Activated CD8-positive, alpha-beta memory T cell treated with anti-CD3 and anti-CD28 coated beads for 1 hour (primary cell): ENCODE data around the gene PSMB10.
A peak's percentile ranks its signal among the peaks of the same experiment; 100 is the strongest.
"Not testable (repeated sequence)": the region's sequence is repeated elsewhere in the genome, so short reads cannot be mapped to it uniquely, and the experiment has no call there.

Experiments used
- DNase-seq, 2 donors: peaks; one replicate each; pipeline ENCODE4 v3.0.0-alpha.2; 2020; ENCODE audit warnings: low read depth in 1 of 2; ENCODE audit errors: extremely low read depth in 1 of 2

The PSMB10 gene

GRCh38 chr16:67936124-67936879 is at the start of gene PSMB10:
PSMB10 (minus strand) TSS chr16:67936850; CDS start chr16:67936749, 101 bp downstream.
- peak; percentile 10 to 21 for DNase-seq

GRCh38 chr16:67982011-67982696 is 45.5 kb upstream of the PSMB10 start:
- DNase-seq: no peak

GRCh38 chr16:67979955-67980678 is 43.5 kb upstream of the PSMB10 start, which contains the start of gene DPEP3:
DPEP3 (minus strand) TSS chr16:67980499; CDS start chr16:67980380, 119 bp downstream.
- DNase-seq: no peak

- DNase-seq: no peak
Measured at GRCh38 chr16:67977469-67978227, 41.0 kb upstream of the PSMB10 start.

GRCh38 chr16:67977005-67977404 is 40.4 kb upstream of the PSMB10 start:
- no peak for DNase-seq

- DNase-seq: no peak
Measured at GRCh38 chr16:67976205-67976604, 39.6 kb upstream of the PSMB10 start.

GRCh38 chr16:67975321-67976105 is 38.9 kb upstream of the PSMB10 start:
- no peak for DNase-seq

GRCh38 chr16:67972285-67972684 is 35.6 kb upstream of the PSMB10 start:
- not testable (repeated sequence) for DNase-seq

GRCh38 chr16:67971111-67971510 is 34.5 kb upstream of the PSMB10 start:
- DNase-seq: no peak

GRCh38 chr16:67969254-67970039 is 32.8 kb upstream of the PSMB10 start:
- no peak for DNase-seq

- DNase-seq: peak; percentile 55 to 78
Measured at GRCh38 chr16:67968400-67969253, 32.0 kb upstream of the PSMB10 start, which contains the start of gene SLC12A4. SLC12A4 (minus strand) TSS chr16:67968637; CDS start chr16:67968553, 84 bp downstream.

- peak in 1 of 2 donors; percentile 14 for DNase-seq
Measured at GRCh38 chr16:67967958-67968399, 31.3 kb upstream of the PSMB10 start.

- DNase-seq: no peak
Measured at GRCh38 chr16:67967183-67967957, 30.7 kb upstream of the PSMB10 start.

- DNase-seq: no peak
Measured at GRCh38 chr16:67966549-67967182, 30.0 kb upstream of the PSMB10 start.

- no peak for DNase-seq
Measured at GRCh38 chr16:67965668-67966548, 29.3 kb upstream of the PSMB10 start.
